ENCODE results near the gene EPB41L4A.

The EPB41L4A gene

GRCh38 chr5:112350626-112351025 is 68.5 kb downstream of the EPB41L4A start:
- TF ChIP-seq CTCF (IDR thresholded peaks at IDR 0.05) (no peak), ZFX (IDR thresholded peaks at IDR 0.05; ENCODE audit: borderline replicate concordance) (no peak)
- H3K27ac ChIP-seq: no peak overlapping the region

GRCh38 chr5:112349371-112349770 is 69.7 kb downstream of the EPB41L4A start:
- no peak overlapping the region for H3K27ac ChIP-seq
- no peak for TF ChIP-seq CTCF (IDR thresholded peaks at IDR 0.05)
- TF ChIP-seq ZFX (IDR thresholded peaks at IDR 0.05; ENCODE audit: borderline replicate concordance): no peak

GRCh38 chr5:112348915-112349314 is 70.2 kb downstream of the EPB41L4A start:
- no peak for TF ChIP-seq ZFX (IDR thresholded peaks at IDR 0.05; ENCODE audit: borderline replicate concordance)
- no peak for TF ChIP-seq CTCF (IDR thresholded peaks at IDR 0.05)
- H3K27ac ChIP-seq: no peak overlapping the region

- no peak overlapping the region for H3K27ac ChIP-seq
- TF ChIP-seq CTCF (IDR thresholded peaks at IDR 0.05) (no peak), ZFX (IDR thresholded peaks at IDR 0.05; ENCODE audit: borderline replicate concordance) (no peak)
These were observed 70.7 kb downstream of the EPB41L4A start for GRCh38 chr5:112348387-112348786.

GRCh38 chr5:112346411-112347044 is 72.5 kb downstream of the EPB41L4A start:
- TF ChIP-seq ZFX (IDR thresholded peaks at IDR 0.05; ENCODE audit: borderline replicate concordance): no peak
- no peak for TF ChIP-seq CTCF (IDR thresholded peaks at IDR 0.05)
- no peak overlapping the region for H3K27ac ChIP-seq

- H3K27ac ChIP-seq: no peak overlapping the region
- no peak for TF ChIP-seq CTCF (IDR thresholded peaks at IDR 0.05)
- TF ChIP-seq ZFX (IDR thresholded peaks at IDR 0.05; ENCODE audit: borderline replicate concordance): no peak
These were observed 74.5 kb downstream of the EPB41L4A start for GRCh38 chr5:112344540-112344939.

- TF ChIP-seq ZFX (IDR thresholded peaks at IDR 0.05; ENCODE audit: borderline replicate concordance) (no peak), CTCF (IDR thresholded peaks at IDR 0.05) (no peak)
- H3K27ac ChIP-seq: no peak overlapping the region
These were observed 76.7 kb downstream of the EPB41L4A start for GRCh38 chr5:112342389-112342788.
